NCI-H510A (cell line): ENCODE measurements around the gene SOX5.

Experiments
- DNase-seq: peaks from one replicate; lab custom pipeline; 2025; lab: John Stamatoyannopoulos, UW

The SOX5 gene

GRCh38 chr12:23484238-23484637, 465.2 kb downstream of the SOX5 start:
- DNase-seq = no peak

- no peak for DNase-seq
Observed at GRCh38 chr12:23482571-23482970, 466.9 kb downstream of the SOX5 start.
